ENCODE data around the gene ASCC2. TPM values are rescaled to one million over a fixed set of nuclear protein-coding genes. Genes with fewer than 3 reads are reported as not detected.
"Not testable (repeated sequence)": the region's sequence is repeated elsewhere in the genome, so short reads cannot be mapped to it uniquely, and the experiment has no call there.

The ASCC2 gene
- total and polyA plus RNA-seq, 2 donors from 2014 or later: 41.9 to 51.3 TPM

DNA sequence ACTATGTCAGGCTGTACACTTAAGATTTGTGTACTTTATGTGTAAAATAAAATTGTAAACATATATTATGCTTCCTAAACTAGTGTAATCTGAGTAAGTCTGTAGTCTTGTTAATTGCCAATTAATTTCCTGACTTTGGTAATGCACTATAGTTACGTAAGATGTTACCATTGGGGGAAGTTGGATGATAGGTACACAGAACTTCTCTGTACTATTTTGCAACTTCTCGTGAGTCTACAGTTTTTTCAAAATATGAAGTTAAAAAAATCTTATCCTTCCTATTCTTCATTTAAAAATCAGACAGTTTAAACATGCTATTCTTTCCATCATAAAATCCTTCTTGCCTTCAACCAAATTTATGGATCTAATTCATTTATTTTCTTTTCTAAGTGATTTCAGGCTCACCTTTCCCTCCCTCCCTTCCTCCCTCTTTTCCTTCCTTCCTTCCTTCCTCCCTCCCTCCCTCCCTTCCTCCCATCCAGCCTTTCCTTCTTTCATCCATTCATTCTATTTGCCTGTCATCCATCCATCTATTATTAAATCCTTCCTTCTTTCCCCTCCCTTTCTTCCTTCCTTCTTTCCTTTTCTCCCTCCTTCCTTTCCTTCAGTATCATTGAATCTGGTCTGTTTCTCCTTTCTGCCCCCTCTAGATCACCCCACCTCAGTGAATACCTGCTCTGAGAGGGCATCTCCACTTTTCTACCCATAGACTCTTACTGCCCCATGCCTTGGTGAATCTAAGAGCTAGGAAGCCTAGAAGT, 22.1 kb upstream of the ASCC2 start:
- Histone ChIP-seq H3K9ac (ENCODE audit: low read length in 3 of 3) (no peak overlapping the region), H3K27me3 (ENCODE audit: control insufficient read depth, insufficient read depth, low read length) (no peaks in the 10 kb centered on the region), H3K9me3 (ENCODE audit: control insufficient read depth in 2 of 3, insufficient read depth in 1 of 3, low read length in 3 of 3) (no peaks in the 10 kb centered on the region), H3K36me3 (ENCODE audit: control insufficient read depth in 2 of 3, insufficient read depth in 3 of 3, low read length in 3 of 3) (no peaks in the 10 kb centered on the region), H3K4me1 (ENCODE audit: control insufficient read depth in 2 of 3, insufficient read depth in 2 of 3, low read depth in 1 of 3, low read length in 3 of 3) (no peaks in the 10 kb centered on the region), H3K27ac (ENCODE audit: low read depth in 2 of 2, low read length in 2 of 2) (no peak overlapping the region), H3K4me3 (ENCODE audit: low read length in 3 of 3) (no peak overlapping the region)
- FAIRE-seq (no peak), DNase-seq (no peak)
- intact Hi-C loops (cut with DNase I): no loop called here
- no peak for TF ChIP-seq CTCF (IDR thresholded peaks at IDR 0.05; ENCODE audit: borderline replicate concordance, extremely low read depth, insufficient read depth)

DNA sequence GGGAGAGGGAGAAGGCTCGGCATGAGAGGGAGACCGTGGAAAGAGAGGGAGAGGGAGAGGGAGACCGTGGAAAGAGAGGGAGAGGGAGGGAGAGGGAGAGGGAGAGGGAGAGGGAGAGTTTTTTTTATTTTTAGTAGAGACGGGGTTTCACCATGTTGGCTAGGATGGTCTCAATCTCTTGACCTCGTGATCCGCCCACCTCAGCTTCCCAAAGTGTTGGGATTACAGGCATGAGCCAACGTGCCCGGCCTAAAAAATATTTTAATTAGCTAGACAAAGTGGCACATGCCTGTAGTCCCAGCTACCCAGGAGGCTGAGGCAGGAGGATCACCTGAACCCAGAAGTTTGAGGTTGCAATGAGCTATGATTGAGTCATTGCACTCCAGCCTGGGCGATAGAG, 21.0 kb upstream of the ASCC2 start:
- H3K4me3 ChIP-seq (ENCODE audit: low read length in 3 of 3); H3K27ac ChIP-seq (ENCODE audit: low read depth in 2 of 2, low read length in 2 of 2); FAIRE-seq; H3K9ac ChIP-seq (ENCODE audit: low read length in 3 of 3); intact Hi-C loops (cut with DNase I); H3K27me3 ChIP-seq (ENCODE audit: control insufficient read depth, insufficient read depth, low read length); H3K4me1 ChIP-seq (ENCODE audit: control insufficient read depth in 2 of 3, insufficient read depth in 2 of 3, low read depth in 1 of 3, low read length in 3 of 3); H3K9me3 ChIP-seq (ENCODE audit: control insufficient read depth in 2 of 3, insufficient read depth in 1 of 3, low read length in 3 of 3); H3K36me3 ChIP-seq (ENCODE audit: control insufficient read depth in 2 of 3, insufficient read depth in 3 of 3, low read length in 3 of 3); DNase-seq: not testable (repeated sequence)

DNA sequence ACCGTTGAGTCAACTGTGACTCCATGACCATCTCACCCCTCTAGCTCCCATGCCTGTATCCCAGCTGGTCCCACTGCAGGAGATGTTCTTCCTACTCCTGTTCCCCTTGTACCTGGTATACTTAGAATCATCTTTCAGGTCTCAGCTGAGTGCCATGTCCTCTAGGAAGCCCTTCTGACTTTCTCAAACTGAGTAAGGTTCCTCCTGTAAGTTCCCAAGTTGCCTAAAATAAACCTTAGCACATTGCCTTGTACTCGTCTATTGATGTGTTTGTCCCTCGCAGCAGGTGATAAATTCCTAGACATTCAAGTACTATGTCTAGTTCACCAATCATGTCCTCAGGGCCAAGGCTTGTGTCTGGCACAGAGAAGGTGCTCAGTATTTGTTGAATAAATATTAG, 18.4 kb upstream of the ASCC2 start:
- Histone ChIP-seq H3K4me1 (ENCODE audit: control insufficient read depth in 2 of 3, insufficient read depth in 2 of 3, low read depth in 1 of 3, low read length in 3 of 3) (no peaks in the 10 kb centered on the region), H3K4me3 (ENCODE audit: low read length in 3 of 3) (no peak overlapping the region), H3K27ac (ENCODE audit: low read depth in 2 of 2, low read length in 2 of 2) (no peak overlapping the region), H3K36me3 (ENCODE audit: control insufficient read depth in 2 of 3, insufficient read depth in 3 of 3, low read length in 3 of 3) (no peaks in the 10 kb centered on the region), H3K9ac (ENCODE audit: low read length in 3 of 3) (no peak overlapping the region), H3K9me3 (ENCODE audit: control insufficient read depth in 2 of 3, insufficient read depth in 1 of 3, low read length in 3 of 3) (no peaks in the 10 kb centered on the region), H3K27me3 (ENCODE audit: control insufficient read depth, insufficient read depth, low read length) (no peaks in the 10 kb centered on the region)
- no peak for TF ChIP-seq CTCF (IDR thresholded peaks at IDR 0.05; ENCODE audit: borderline replicate concordance, extremely low read depth, insufficient read depth)
- intact Hi-C loops (cut with DNase I): no loop called here
- no peak for FAIRE-seq
- DNase-seq: no peak

DNA sequence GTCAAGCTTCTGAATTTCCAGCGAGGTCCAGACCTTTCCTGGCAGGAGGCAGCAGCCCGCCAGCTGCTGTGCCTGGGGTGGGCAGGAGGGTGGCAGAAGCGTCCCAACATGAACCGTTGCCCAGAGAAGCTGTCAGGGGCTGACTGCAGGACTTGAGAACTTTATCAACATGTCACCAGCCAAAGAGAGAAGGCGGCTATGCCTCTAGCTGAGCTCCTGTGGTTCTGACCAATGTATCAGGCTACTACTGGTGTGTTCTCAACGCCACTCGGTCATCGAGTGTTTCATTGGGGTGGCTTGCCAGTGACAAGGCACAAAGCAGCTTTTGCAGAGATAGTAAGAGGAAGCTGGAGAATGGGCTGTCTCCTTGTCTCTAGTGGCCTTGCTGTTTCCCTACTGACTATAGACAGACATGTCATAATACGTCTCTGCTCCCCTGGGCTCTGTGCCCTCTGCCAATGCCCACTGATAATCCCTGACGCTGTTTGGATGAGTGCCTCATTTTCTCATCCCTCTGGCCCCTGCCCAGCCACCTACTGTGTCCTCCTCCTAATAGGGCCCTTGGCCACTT, 17.6 kb upstream of the ASCC2 start:
- Histone ChIP-seq H3K4me1 (ENCODE audit: control insufficient read depth in 2 of 3, insufficient read depth in 2 of 3, low read depth in 1 of 3, low read length in 3 of 3) (no peaks in the 10 kb centered on the region), H3K9me3 (ENCODE audit: control insufficient read depth in 2 of 3, insufficient read depth in 1 of 3, low read length in 3 of 3) (no peaks in the 10 kb centered on the region), H3K36me3 (ENCODE audit: control insufficient read depth in 2 of 3, insufficient read depth in 3 of 3, low read length in 3 of 3) (no peaks in the 10 kb centered on the region), H3K27ac (ENCODE audit: low read depth in 2 of 2, low read length in 2 of 2) (no peak overlapping the region), H3K4me3 (ENCODE audit: low read length in 3 of 3) (no peak overlapping the region), H3K9ac (ENCODE audit: low read length in 3 of 3) (no peak overlapping the region), H3K27me3 (ENCODE audit: control insufficient read depth, insufficient read depth, low read length) (no peaks in the 10 kb centered on the region)
- no peak for TF ChIP-seq CTCF (IDR thresholded peaks at IDR 0.05; ENCODE audit: borderline replicate concordance, extremely low read depth, insufficient read depth)
- intact Hi-C loops (cut with DNase I): no loop called here
- no peak for FAIRE-seq
- DNase-seq: no peak

Data from kidney (tissue), 14 donors.